PC-9 (cell line): ENCODE measurements around the gene GTF2I.
"Not testable (repeated sequence)": the region's sequence is repeated elsewhere in the genome, so short reads cannot be mapped to it uniquely, and the experiment has no call there.

ENCODE experiments used
- CTCF ChIP-seq: fragments of 200-600 bp; sonication (generic); conservative IDR thresholded peaks from 2 replicates; pipeline ENCODE4 v1.6.1; 2017; ENCODE audit warnings: mixed run types, antibody characterized with exemption, mild to moderate bottlenecking, moderate library complexity
- EZH2 ChIP-seq: fragments of 200-600 bp; sonication (generic); IDR thresholded peaks from 2 replicates; pipeline ENCODE4 v1.8.0; 2017; ENCODE audit warnings: antibody characterized with exemption, low read depth

GRCh38 chr7:74743936-74744557 is 86.5 kb downstream of the GTF2I start:
- TF ChIP-seq CTCF, EZH2: not testable (repeated sequence)
